GM10266 (cell line): Measurements from ENCODE around the gene PIK3R5.

Experiments
- DNase-seq: peaks from one replicate; pipeline ENCODE4 v3.0.0; 2012; ENCODE audit errors: extremely low spot score
- CTCF ChIP-seq: IDR thresholded peaks from 2 replicates; pipeline ENCODE4 v1.5.1; 2012; ENCODE audit warnings: mild to moderate bottlenecking, low read depth; ENCODE audit not compliant: control insufficient read depth, insufficient read depth; ENCODE audit errors: missing control alignments

Gene PIK3R5

GRCh38 chr17:8914554-8914953 is 51.0 kb downstream of the PIK3R5 start:
- TF ChIP-seq CTCF, result no peak
- no peak for DNase-seq

- DNase-seq, result no peak
- no peak for TF ChIP-seq CTCF
Measured at GRCh38 chr17:8913879-8914278, 51.6 kb downstream of the PIK3R5 start.

DNA sequence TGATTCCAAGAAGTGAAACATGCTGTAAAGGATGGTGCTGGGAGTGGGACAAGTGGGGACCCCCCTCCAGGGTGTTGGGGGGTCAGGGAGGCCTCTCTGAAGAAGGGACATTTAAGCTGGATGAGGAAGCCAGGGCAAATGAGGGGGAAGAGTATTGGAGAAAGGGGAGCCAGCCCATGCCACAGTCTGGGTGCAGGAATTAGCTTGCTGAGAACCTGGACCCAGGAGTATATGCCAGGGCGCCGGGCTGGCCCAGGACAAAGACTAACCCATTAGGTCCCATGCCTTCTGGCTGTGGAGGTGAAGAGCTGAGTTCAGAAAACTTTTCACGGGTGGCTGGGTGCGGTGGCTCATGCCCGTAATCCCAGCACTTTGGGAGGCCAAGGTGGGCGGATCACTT is 52.4 kb downstream of the PIK3R5 start:
- no peak for TF ChIP-seq CTCF
- no peak for DNase-seq

GRCh38 chr17:8912084-8912981 is 53.2 kb downstream of the PIK3R5 start:
- TF ChIP-seq CTCF, result no peak
- no peak for DNase-seq

DNA sequence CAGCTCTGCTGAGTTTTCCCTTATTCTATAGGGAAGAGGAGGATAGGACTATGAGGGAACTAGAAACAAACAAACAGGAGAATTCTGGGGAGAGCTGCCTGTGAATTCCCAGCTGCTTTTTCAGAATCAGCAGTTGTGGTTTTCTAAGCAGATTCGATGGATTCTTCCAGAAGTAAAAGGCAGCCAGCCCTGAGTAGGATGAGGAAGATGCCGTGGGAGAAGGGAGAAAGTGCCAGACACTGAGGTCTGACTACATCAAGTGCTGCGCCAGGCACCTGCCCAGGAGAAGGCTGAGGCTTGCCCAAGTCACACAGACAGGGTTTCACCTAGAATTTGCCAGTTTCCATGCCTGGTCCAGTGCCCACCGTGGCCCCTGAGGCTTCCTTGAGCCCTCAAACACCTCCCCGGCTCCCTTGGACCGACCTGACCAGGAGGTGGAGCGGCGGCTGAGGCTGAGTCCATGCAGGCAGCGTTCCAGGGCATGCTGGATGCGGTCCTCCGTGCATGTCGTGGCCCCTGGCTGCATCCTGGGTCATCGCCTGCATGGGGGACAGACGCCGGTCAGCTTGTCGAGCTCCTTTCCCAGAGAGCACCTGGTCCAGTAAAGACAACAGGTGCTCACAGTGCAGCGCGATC is 54.4 kb downstream of the PIK3R5 start:
- TF ChIP-seq CTCF, result no peak
- no peak for DNase-seq

GRCh38 chr17:8909586-8910270 is 55.8 kb downstream of the PIK3R5 start:
- no peak for DNase-seq
- TF ChIP-seq CTCF, result no peak
